HepG2 (cell line): ENCODE data around the gene NGRN. TPM values are rescaled to one million over a fixed set of nuclear protein-coding genes. Genes with fewer than 3 reads are reported as not detected.
A peak's percentile ranks its signal among the peaks of the same experiment; 100 is the strongest.

Source experiments
- AHDC1 ChIP-seq: sonication (generic); formaldehyde crosslinking; IDR thresholded peaks from 2 replicates; pipeline ENCODE4 v1.5.1; 2020; ENCODE audit warnings: mild to moderate bottlenecking, missing genetic modification reagents, borderline replicate concordance
- BATF2 ChIP-seq: sonication (generic); formaldehyde crosslinking; IDR thresholded peaks from 2 replicates; pipeline ENCODE4 v1.8.0; 2022; ENCODE audit warnings: mild to moderate bottlenecking, missing genetic modification reagents, moderate library complexity
- HNF4G ChIP-seq, 2 experiments: sonication (generic) in 1 of 2; formaldehyde crosslinking in 1 of 2; IDR thresholded peaks; 2 replicates each; pipeline versions ENCODE4 v1.4.0 to v1.6.1; 2011 to 2020; ENCODE audit warnings: borderline replicate concordance in 2 of 2, low read depth in 2 of 2, mild to moderate bottlenecking in 2 of 2, low read length in 1 of 2, missing genetic modification reagents in 1 of 2, moderate library complexity in 1 of 2
- MLX ChIP-seq: IDR thresholded peaks from 2 replicates; pipeline ENCODE4 v1.6.1; 2016
- USF2 ChIP-seq, 2 experiments: sonication (generic) in 1 of 2; formaldehyde crosslinking in 1 of 2; IDR thresholded peaks; 2 replicates each; pipeline versions ENCODE4 v1.5.1 to v1.6.1; 2011 to 2020; ENCODE audit warnings: borderline replicate concordance in 1 of 2, low read depth in 1 of 2, low read length in 1 of 2, mild to moderate bottlenecking in 1 of 2, missing genetic modification reagents in 1 of 2, moderate library complexity in 1 of 2
- ZHX2 ChIP-seq, 2 experiments: sonication (generic) in 1 of 2; formaldehyde crosslinking in 1 of 2; IDR thresholded peaks; 2 replicates each; pipeline versions ENCODE4 v1.6.1 to v1.9.0; 2014 to 2022; ENCODE audit warnings: antibody characterized with exemption in 1 of 2, borderline replicate concordance in 1 of 2, inconsistent platforms in 1 of 2, low read depth in 1 of 2, missing genetic modification reagents in 1 of 2
- ZNF224 ChIP-seq: sonication (generic); formaldehyde crosslinking; IDR thresholded peaks from 2 replicates; pipeline ENCODE4 v1.5.0; 2020; ENCODE audit warnings: mild to moderate bottlenecking, missing genetic modification reagents
- ZNF275 ChIP-seq: sonication (generic); formaldehyde crosslinking; IDR thresholded peaks from 2 replicates; pipeline ENCODE4 v1.8.0; 2022; ENCODE audit warnings: missing genetic modification reagents, mild to moderate bottlenecking, inconsistent platforms, borderline replicate concordance
- polyA plus RNA-seq, 8 experiments: library from polyadenylated mRNA; depleted of rRNA in 3 of 8; stranded (reverse) in 7 of 8; unstranded in 1 of 8; fragments of >200 nt; fragmentation: Illumina TruSeq in 4 of 8; extraction: Trizol in 4 of 8; gene quantifications; 2 replicates each; pipeline versions ENCODE4 v1.2.1 to v1.2.3, GENCODE V29; 2011 to 2016; ENCODE audit warnings: low read depth in 4 of 8, missing spikeins in 1 of 8, mixed read lengths in 1 of 8; ENCODE audit not compliant: insufficient read depth in 1 of 8
- total RNA-seq, 5 experiments: library from RNA; depleted of rRNA; stranded (reverse); fragments of >200 nt; fragmentation: Illumina TruSeq; extraction: Trizol; gene quantifications; 2 replicates each; pipeline ENCODE4 v1.2.3, GENCODE V29; 2016; ENCODE audit warnings: low read depth in 1 of 5

NGRN gene
- total and polyA plus RNA-seq, 2 of the 13 experiments (the other 11 are each of a cell fraction or from before 2014, with no cell fraction given), result 39.8 to 63.7 TPM

GRCh38 chr15:90233387-90234095 is 31.9 kb upstream of the NGRN start, which contains the start of gene CIB1 (continued):
- TF ChIP-seq ZHX2 (IDR thresholded peaks at IDR 0.05; ENCODE audit: low read depth) (no peak), ZHX2 (CRISPR knock-in tag; IDR thresholded peaks at IDR 0.05; ENCODE audit: borderline replicate concordance) (0 out of 2 replicates have a peak, but pooled peaks have one; percentile 27), MLX (CRISPR knock-in tag) (peak; percentile 20; the same call in 1 of the 2 replicates), USF2 (IDR thresholded peaks at IDR 0.05; ENCODE audit: low read depth, low read length) (no peak), USF2 (CRISPR knock-in tag; IDR thresholded peaks at IDR 0.05; ENCODE audit: borderline replicate concordance) (no peak), HNF4G (IDR thresholded peaks at IDR 0.05; ENCODE audit: borderline replicate concordance, low read depth, low read length) (peak; percentile 62; the same call in 1 of the 2 replicates), HNF4G (CRISPR knock-in tag; IDR thresholded peaks at IDR 0.05; ENCODE audit: borderline replicate concordance, low read depth) (no peak), BATF2 (CRISPR knock-in tag) (no peak), ZNF275 (CRISPR knock-in tag) (peak; percentile 48; the same call in 1 of the 2 replicates), AHDC1 (CRISPR knock-in tag) (peak; percentile 10; the same call in 1 of the 2 replicates), ZNF224 (0 out of 2 replicates have a peak, but pooled peaks have one; percentile 27)
